DOHH2 (cell line): Measurements from ENCODE around the gene RIPK3.

Source experiments
- CTCF ChIP-seq: fragments of 200-600 bp; sonication (generic); IDR thresholded peaks from one replicate; pipeline ENCODE4 v1.5.1; 2014; ENCODE audit warnings: antibody characterized with exemption, mild to moderate bottlenecking, low read depth, low read length; ENCODE audit not compliant: poor library complexity, severe bottlenecking
- EZH2phosphoT487 ChIP-seq: fragments of 200-600 bp; sonication (generic); IDR thresholded peaks from 2 replicates; pipeline ENCODE4 v1.6.1; 2017; ENCODE audit warnings: borderline replicate concordance, mild to moderate bottlenecking, antibody characterized with exemption, low read length, moderate library complexity, mixed read lengths

GRCh38 chr14:24300326-24300980 lies 39.3 kb downstream of the RIPK3 start:
- no peak for TF ChIP-seq CTCF
- TF ChIP-seq EZH2phosphoT487, result no peak
